22Rv1 (cell line): ENCODE results near the gene GRIK5.

ENCODE experiments used
- CTCF ChIP-seq: fragments of 450-650 bp; IDR thresholded peaks from 2 replicates; pipeline ENCODE4 v1.5.1; 2017; ENCODE audit warnings: mild to moderate bottlenecking
- ZFX ChIP-seq: fragments of 450-650 bp; IDR thresholded peaks from 2 replicates; pipeline ENCODE4 v1.6.1; 2017; ENCODE audit warnings: antibody characterized with exemption, borderline replicate concordance

GRCh38 chr19:42010245-42011126 lies 59.5 kb downstream of the GRIK5 start:
- TF ChIP-seq CTCF: no peak
- no peak for TF ChIP-seq ZFX
